Measurements from ENCODE around the gene PARVB. TPM values are rescaled to one million over a fixed set of nuclear protein-coding genes. Genes with fewer than 3 reads are reported as not detected.
A peak's percentile ranks its signal among the peaks of the same experiment; 100 is the strongest.

PARVB gene
- total RNA-seq, 2 donors from 2014 or later: 95.5 to 113 TPM

- ATAC-seq (no peak), DNase-seq (no peak)
- intact Hi-C loops (cut with DNase I): no loop called here
Measured at GRCh38 chr22:44160421-44160820, 136.3 kb downstream of the PARVB start.

GRCh38 chr22:44161673-44162072, 137.6 kb downstream of the PARVB start:
- ATAC-seq (no peak), DNase-seq (no peak)
- intact Hi-C loops (cut with DNase I): no loop called here

GRCh38 chr22:44162960-44163359, 138.9 kb downstream of the PARVB start:
- intact Hi-C loops (cut with DNase I): no loop called here
- DNase-seq (no peak), ATAC-seq (no peak)

- DNase-seq (no peak), ATAC-seq (no peak)
- intact Hi-C loops (cut with DNase I): no loop called here
Measured at GRCh38 chr22:44163536-44163935, 139.4 kb downstream of the PARVB start.

GRCh38 chr22:44164031-44164430, 139.9 kb downstream of the PARVB start:
- DNase-seq: no peak
- intact Hi-C loops (cut with DNase I): no loop called here
- ATAC-seq: no peak

- ATAC-seq: no peak
Measured at GRCh38 chr22:44165286-44165874, 141.3 kb downstream of the PARVB start.

GRCh38 chr22:44166498-44167276, 142.6 kb downstream of the PARVB start:
- ATAC-seq (peak in 1 of 2 donors; percentile 67), DNase-seq (no peak)
- intact Hi-C loops (cut with DNase I): no loop called here

More at GRCh38 chr22:44165286-44165874, 141.3 kb downstream of the PARVB start:
- no peak for DNase-seq
- intact Hi-C loops (cut with DNase I): no loop called here

- no peak for ATAC-seq
- intact Hi-C loops (cut with DNase I): no loop called here
- DNase-seq: no peak
Measured at GRCh38 chr22:44167501-44167900, 143.4 kb downstream of the PARVB start.

- DNase-seq (no peak), ATAC-seq (no peak)
- intact Hi-C loops (cut with DNase I): no loop called here
Measured at GRCh38 chr22:44168206-44168605, 144.1 kb downstream of the PARVB start.

GRCh38 chr22:44170470-44170869, 146.4 kb downstream of the PARVB start:
- DNase-seq: no peak
- intact Hi-C loops (cut with DNase I): no loop called here

GRCh38 chr22:44171561-44171960, 147.5 kb downstream of the PARVB start:
- no peak for ATAC-seq
- intact Hi-C loops (cut with DNase I): no loop called here
- no peak for DNase-seq

More at GRCh38 chr22:44170470-44170869, 146.4 kb downstream of the PARVB start:
- ATAC-seq: no peak

GRCh38 chr22:44172370-44173108, 148.4 kb downstream of the PARVB start:
- DNase-seq: peak; percentile 68
- peak; percentile 73 to 77 for ATAC-seq

GRCh38 chr22:44173154-44173553, 149.1 kb downstream of the PARVB start:
- DNase-seq (no peak), ATAC-seq (no peak)
- intact Hi-C loops (cut with DNase I): no loop called here

More at GRCh38 chr22:44172370-44173108, 148.4 kb downstream of the PARVB start:
- intact Hi-C loops (cut with DNase I): no loop called here

- ATAC-seq (no peak), DNase-seq (no peak)
- intact Hi-C loops (cut with DNase I): no loop called here
Measured at GRCh38 chr22:44175676-44176075, 151.6 kb downstream of the PARVB start.

- no peak for DNase-seq
- ATAC-seq: no peak
- intact Hi-C loops (cut with DNase I): no loop called here
Measured at GRCh38 chr22:44179196-44179988, 155.3 kb downstream of the PARVB start.

- ATAC-seq: no peak
- intact Hi-C loops (cut with DNase I): no loop called here
- DNase-seq: no peak
Measured at GRCh38 chr22:44179989-44180705, 156.0 kb downstream of the PARVB start.

- intact Hi-C loops (cut with DNase I): no loop called here
- ATAC-seq (no peak), DNase-seq (no peak)
Measured at GRCh38 chr22:44180706-44181032, 156.6 kb downstream of the PARVB start, which contains the start of gene PARVG. Gene PARVG (plus strand): TSS chr22:44180925. CDS start chr22:44183330, 2,405 bp downstream.

- intact Hi-C loops (cut with DNase I): no loop called here
- DNase-seq (no peak), ATAC-seq (peak; percentile 59 to 65)
Measured at GRCh38 chr22:44181033-44181911, 157.2 kb downstream of the PARVB start.
